Renal cortical epithelial cell (primary cell): ENCODE results near the gene IRS1. TPM values are rescaled to one million over a fixed set of nuclear protein-coding genes. Genes with fewer than 3 reads are reported as not detected.

Experiments
- DNase-seq: peaks from one replicate; pipeline ENCODE4 v3.0.0-alpha.2; 2011; ENCODE audit warnings: low read depth
- total RNA-seq: library from RNA; depleted of rRNA; stranded (reverse); fragments of >200 nt; gene quantifications from 2 replicates; pipeline ENCODE4 v1.2.3, GENCODE V29; 2014

IRS1 gene
- total RNA-seq, 1 donor from 2014 or later, result 34.0 TPM

- peak; percentile 21 for DNase-seq
These were observed 13.6 kb upstream of the IRS1 start for GRCh38 chr2:226813148-226813701.

GRCh38 chr2:226803410-226803809, 3.8 kb upstream of the IRS1 start:
- DNase-seq, result no peak

- peak; percentile 83 for DNase-seq
These were observed 3.0 kb upstream of the IRS1 start for GRCh38 chr2:226802573-226802972.

- peak; percentile 90 for DNase-seq
These were observed 1.5 kb upstream of the IRS1 start for GRCh38 chr2:226800941-226801784.

GRCh38 chr2:226799976-226800940, 638 bp upstream of the IRS1 start:
- peak; percentile 49 for DNase-seq

GRCh38 chr2:226798422-226799210, 1.0 kb downstream of the IRS1 start:
- peak; percentile 38 for DNase-seq

- DNase-seq, result no peak
These were observed 1.6 kb downstream of the IRS1 start for GRCh38 chr2:226797989-226798421.

- DNase-seq, result no peak
These were observed 2.2 kb downstream of the IRS1 start for GRCh38 chr2:226797289-226797988.

GRCh38 chr2:226796840-226797288, 2.8 kb downstream of the IRS1 start:
- no peak for DNase-seq

- DNase-seq, result no peak
These were observed 3.4 kb downstream of the IRS1 start for GRCh38 chr2:226796012-226796839.

- no peak for DNase-seq
These were observed 4.2 kb downstream of the IRS1 start for GRCh38 chr2:226795281-226796011.

GRCh38 chr2:226794751-226795171, 4.9 kb downstream of the IRS1 start:
- DNase-seq, result peak; percentile 71

- no peak for DNase-seq
These were observed 5.4 kb downstream of the IRS1 start for GRCh38 chr2:226794196-226794661.

GRCh38 chr2:226793646-226794045, 6.0 kb downstream of the IRS1 start:
- no peak for DNase-seq

- DNase-seq, result no peak
These were observed 7.3 kb downstream of the IRS1 start for GRCh38 chr2:226792155-226792881.

- peak; percentile 64 for DNase-seq
These were observed 8.0 kb downstream of the IRS1 start for GRCh38 chr2:226791487-226792081.

- no peak for DNase-seq
These were observed 8.5 kb downstream of the IRS1 start for GRCh38 chr2:226791056-226791486.

GRCh38 chr2:226790431-226790830, 9.2 kb downstream of the IRS1 start:
- DNase-seq, result no peak
